Measurements from ENCODE around the gene SLAMF9.

- TF ChIP-seq, protein P1, sequence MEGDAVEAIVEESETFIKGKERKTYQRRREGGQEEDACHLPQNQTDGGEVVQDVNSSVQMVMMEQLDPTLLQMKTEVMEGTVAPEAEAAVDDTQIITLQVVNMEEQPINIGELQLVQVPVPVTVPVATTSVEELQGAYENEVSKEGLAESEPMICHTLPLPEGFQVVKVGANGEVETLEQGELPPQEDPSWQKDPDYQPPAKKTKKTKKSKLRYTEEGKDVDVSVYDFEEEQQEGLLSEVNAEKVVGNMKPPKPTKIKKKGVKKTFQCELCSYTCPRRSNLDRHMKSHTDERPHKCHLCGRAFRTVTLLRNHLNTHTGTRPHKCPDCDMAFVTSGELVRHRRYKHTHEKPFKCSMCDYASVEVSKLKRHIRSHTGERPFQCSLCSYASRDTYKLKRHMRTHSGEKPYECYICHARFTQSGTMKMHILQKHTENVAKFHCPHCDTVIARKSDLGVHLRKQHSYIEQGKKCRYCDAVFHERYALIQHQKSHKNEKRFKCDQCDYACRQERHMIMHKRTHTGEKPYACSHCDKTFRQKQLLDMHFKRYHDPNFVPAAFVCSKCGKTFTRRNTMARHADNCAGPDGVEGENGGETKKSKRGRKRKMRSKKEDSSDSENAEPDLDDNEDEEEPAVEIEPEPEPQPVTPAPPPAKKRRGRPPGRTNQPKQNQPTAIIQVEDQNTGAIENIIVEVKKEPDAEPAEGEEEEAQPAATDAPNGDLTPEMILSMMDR (conservative IDR thresholded peaks at IDR 0.05 in 1 of 2, IDR thresholded peaks at IDR 0.05 in 1 of 2; ENCODE audit: extremely low read depth in 1 of 2, insufficient read depth in 1 of 2, low read depth in 1 of 2, low read length in 2 of 2), result no peak
- TF ChIP-seq EZH2 (IDR thresholded peaks at IDR 0.05; ENCODE audit: borderline replicate concordance, low read length), result no peak
Measured at GRCh38 chr1:159911326-159912070, 42.5 kb downstream of the SLAMF9 start.

Measured in mammary epithelial cell (primary cell).